CD14-positive monocyte (primary cell): ENCODE measurements around the gene NTN5. TPM values are rescaled to one million over a fixed set of nuclear protein-coding genes. Genes with fewer than 3 reads are reported as not detected.

ENCODE experiments used
- DNase-seq, 3 donors: peaks; one replicate each; pipeline ENCODE4 v3.0.0-alpha.2; 2011 to 2022
- H2AFZ ChIP-seq: 2 replicates; pipeline ENCODE4 v1.6.0; 2012; ENCODE audit warnings: mild to moderate bottlenecking, low read depth, low read length, inconsistent platforms; ENCODE audit not compliant: insufficient read depth, poor library complexity, severe bottlenecking
- H3K27ac ChIP-seq, 2 donors: 1 replicate in 1 of 2; 2 replicates in 1 of 2; pipeline ENCODE4 v1.5.1; 2012 to 2013; ENCODE audit warnings: low read length in 2 of 2, control low read depth in 1 of 2, inconsistent platforms in 1 of 2, low read depth in 1 of 2, mild to moderate bottlenecking in 1 of 2
- H3K27me3 ChIP-seq, 2 donors: one replicate each; pipeline versions ENCODE4 v1.6.0 to v1.6.1; 2011 to 2013; ENCODE audit warnings: low read length in 2 of 2; ENCODE audit not compliant: control insufficient read depth in 2 of 2, insufficient read depth in 2 of 2
- H3K36me3 ChIP-seq, 2 donors: replicated peaks in 1 of 2; 1 replicate in 1 of 2; 2 replicates in 1 of 2; pipeline versions ENCODE4 v1.5.1 to v1.6.1; 2012 to 2013; ENCODE audit warnings: low read length in 2 of 2, control low read depth in 1 of 2, inconsistent platforms in 1 of 2, mild to moderate bottlenecking in 1 of 2; ENCODE audit not compliant: insufficient read depth in 2 of 2, control insufficient read depth in 1 of 2
- H3K4me1 ChIP-seq, 2 donors: 1 replicate in 1 of 2; 2 replicates in 1 of 2; pipeline versions ENCODE4 v1.5.1 to v1.6.1; 2012 to 2013; ENCODE audit warnings: low read length in 2 of 2, control low read depth in 1 of 2, inconsistent platforms in 1 of 2, mild to moderate bottlenecking in 1 of 2, moderate library complexity in 1 of 2; ENCODE audit not compliant: insufficient read depth in 2 of 2, control insufficient read depth in 1 of 2
- H3K4me2 ChIP-seq: replicated peaks from 2 replicates; pipeline ENCODE3; 2012; ENCODE audit warnings: low read length, moderate library complexity, mild to moderate bottlenecking; ENCODE audit not compliant: poor library complexity, severe bottlenecking; ENCODE audit errors: extremely low read depth
- H3K4me3 ChIP-seq, 3 experiments: fragments of 200-600 bp in 1 of 3; sonication (generic) in 1 of 3; replicated peaks in 1 of 3; 1 replicate in 2 of 3; 2 replicates in 1 of 3; pipeline ENCODE4 v1.5.1; 2011 to 2013; ENCODE audit warnings: low read length in 3 of 3, mild to moderate bottlenecking in 3 of 3, control low read depth in 2 of 3, low read depth in 2 of 3, inconsistent platforms in 1 of 3, moderate library complexity in 1 of 3
- H3K79me2 ChIP-seq: 2 replicates; pipeline ENCODE4 v1.6.0; 2012; ENCODE audit warnings: mild to moderate bottlenecking, control low read depth, inconsistent platforms, low read length, moderate library complexity; ENCODE audit not compliant: insufficient read depth
- H3K9ac ChIP-seq: 2 replicates; pipeline ENCODE4 v1.6.0; 2017; ENCODE audit warnings: low read length, mild to moderate bottlenecking; ENCODE audit not compliant: insufficient read depth, poor library complexity, severe bottlenecking
- H3K9me3 ChIP-seq, 2 donors: replicated peaks in 1 of 2; 1 replicate in 1 of 2; 2 replicates in 1 of 2; pipeline versions ENCODE4 v1.5.1 to v1.6.1; 2012 to 2013; ENCODE audit warnings: low read length in 2 of 2, control low read depth in 1 of 2; ENCODE audit not compliant: control insufficient read depth in 1 of 2, insufficient read depth in 1 of 2
- H4K20me1 ChIP-seq: 2 replicates; pipeline ENCODE4 v1.6.0; 2012; ENCODE audit warnings: mild to moderate bottlenecking, low read length, control low read depth, moderate library complexity; ENCODE audit not compliant: insufficient read depth
- H3K27ac Mint-ChIP-seq, 7 donors: one replicate each; pipeline ENCODE4 v1.8.0; 2020; ENCODE audit warnings: mild to moderate bottlenecking in 7 of 7, mixed read lengths in 7 of 7, moderate library complexity in 6 of 7, inconsistent platforms in 2 of 7
- H3K27me3 Mint-ChIP-seq, 3 donors: one replicate each; pipeline ENCODE4 v1.8.0; 2021 to 2022; ENCODE audit warnings: low read depth in 3 of 3, mild to moderate bottlenecking in 3 of 3, mixed read lengths in 3 of 3, moderate library complexity in 3 of 3, inconsistent platforms in 1 of 3
- H3K36me3 Mint-ChIP-seq, 2 donors: one replicate each; pipeline ENCODE4 v1.8.0; 2020; ENCODE audit warnings: mixed read lengths in 2 of 2, inconsistent platforms in 1 of 2, mild to moderate bottlenecking in 1 of 2
- H3K4me1 Mint-ChIP-seq: one replicate; pipeline ENCODE4 v1.8.0; 2020; ENCODE audit warnings: mild to moderate bottlenecking, mixed read lengths
- H3K4me3 Mint-ChIP-seq, 2 donors: one replicate each; pipeline ENCODE4 v1.8.0; 2020; ENCODE audit warnings: mild to moderate bottlenecking in 2 of 2, mixed read lengths in 2 of 2, moderate library complexity in 1 of 2
- H3K9me3 Mint-ChIP-seq, 7 donors: one replicate each; pipeline ENCODE4 v1.8.0; 2020 to 2022; ENCODE audit warnings: mixed read lengths in 7 of 7, mild to moderate bottlenecking in 6 of 7, moderate library complexity in 6 of 7, inconsistent platforms in 2 of 7
- WGBS: methylation state at CpG from one replicate; pipeline ENCODE4 v1.1.5; 2013; ENCODE audit warnings: missing lambda C conversion rate; ENCODE audit not compliant: insufficient coverage; 5-methylcytosine and 5-hydroxymethylcytosine counted together
- intact Hi-C, 2 donors: fragments of 100-400 bp; cut with micrococcal nuclease; formaldehyde crosslinking; loops; one replicate each; pipeline versions ENCODE4 v1.15.0 to v1.15.1; 2023
- polyA plus RNA-seq, 3 donors: library from polyadenylated mRNA; depleted of rRNA in 1 of 3; unstranded in 2 of 3; stranded (reverse) in 1 of 3; fragments of 300-500 nt in 2 of 3; fragments of >200 nt in 1 of 3; fragmentation: Illumina TruSeq in 2 of 3; gene quantifications; 1 replicate in 2 of 3; 2 replicates in 1 of 3; pipeline ENCODE4 v1.2.3, GENCODE V29; 2012 to 2021
- TF ChIP-seq, protein P1 (sequence below): fragments of 200-600 bp; IDR thresholded peaks from one replicate; pipeline ENCODE4 v1.8.0; 2022; ENCODE audit warnings: antibody characterized with exemption, mild to moderate bottlenecking

The NTN5 gene
- polyA plus RNA-seq, 3 donors = 0.44 TPM; not detected in 2

DNA sequence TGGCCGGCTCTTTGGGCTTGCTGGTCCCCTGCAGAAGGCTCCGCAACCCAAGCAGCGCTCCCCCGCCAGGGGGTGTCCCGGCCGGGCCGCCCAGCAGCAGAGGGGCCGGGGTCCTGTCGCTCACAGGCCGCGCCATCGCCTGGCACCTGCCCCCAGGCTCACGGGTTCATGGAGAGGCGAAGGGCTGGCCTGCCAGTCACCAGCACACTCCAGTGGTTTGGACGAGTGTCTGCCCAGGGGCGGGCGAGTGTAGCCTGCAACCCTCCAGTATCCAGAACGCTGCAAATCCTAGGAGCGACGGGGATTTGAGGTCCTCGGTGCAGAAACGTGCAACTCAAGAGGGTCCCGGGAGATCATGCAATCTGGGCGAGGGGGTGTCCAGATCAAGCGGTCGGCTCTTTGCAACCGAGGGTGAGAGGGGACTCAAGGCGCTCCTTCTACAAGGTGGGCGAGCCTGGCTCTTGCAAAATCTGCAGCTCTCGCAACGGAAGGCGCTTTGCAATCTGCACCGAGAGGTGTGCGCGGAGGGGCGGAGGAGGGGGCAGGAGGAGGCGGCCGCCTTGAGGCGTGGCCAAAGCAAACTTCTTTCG lies 35.9 kb downstream of the NTN5 start, which contains the start of gene DBP:
Gene DBP (minus strand): TSS at position 521 of the 590 bp plus-strand sequence. CDS start 385 bp downstream, at position 136.
- Histone ChIP-seq H3K79me2 (peaks cover 44% of the 10 kb centered on the region), H3K4me3 (peak within 1 kb of the TSS; percentile 70 to 86 (median 84)), H3K9me3 (no peaks in the 10 kb centered on the region), H3K4me1 (peaks cover 50 to 79% of the 10 kb centered on the region in 2 donors), H3K9ac (peak within 1 kb of the TSS; percentile 84), H3K4me2 (peak within 1 kb of the TSS; percentile 93), H3K27me3 (no peaks in the 10 kb centered on the region), H3K36me3 (peaks cover 8 to 13% of the 10 kb centered on the region in 2 donors), H4K20me1 (peaks cover 10% of the 10 kb centered on the region), H2AFZ (peak within 1 kb of the TSS; percentile 77), H3K27ac (peak within 1 kb of the TSS; percentile 95 to 96)
- intact Hi-C loops = loop anchor here (5.0 to 10.0 kb wide), 3 partner anchors 312 to 330 kb away; partner anchors contain the start of genes FTL (in 2 of the 2) and EMP3 (in 1 of the 2)
- H3K4me1 Mint-ChIP-seq = peaks cover 53% of the 10 kb centered on the region
- TF ChIP-seq, protein P1, sequence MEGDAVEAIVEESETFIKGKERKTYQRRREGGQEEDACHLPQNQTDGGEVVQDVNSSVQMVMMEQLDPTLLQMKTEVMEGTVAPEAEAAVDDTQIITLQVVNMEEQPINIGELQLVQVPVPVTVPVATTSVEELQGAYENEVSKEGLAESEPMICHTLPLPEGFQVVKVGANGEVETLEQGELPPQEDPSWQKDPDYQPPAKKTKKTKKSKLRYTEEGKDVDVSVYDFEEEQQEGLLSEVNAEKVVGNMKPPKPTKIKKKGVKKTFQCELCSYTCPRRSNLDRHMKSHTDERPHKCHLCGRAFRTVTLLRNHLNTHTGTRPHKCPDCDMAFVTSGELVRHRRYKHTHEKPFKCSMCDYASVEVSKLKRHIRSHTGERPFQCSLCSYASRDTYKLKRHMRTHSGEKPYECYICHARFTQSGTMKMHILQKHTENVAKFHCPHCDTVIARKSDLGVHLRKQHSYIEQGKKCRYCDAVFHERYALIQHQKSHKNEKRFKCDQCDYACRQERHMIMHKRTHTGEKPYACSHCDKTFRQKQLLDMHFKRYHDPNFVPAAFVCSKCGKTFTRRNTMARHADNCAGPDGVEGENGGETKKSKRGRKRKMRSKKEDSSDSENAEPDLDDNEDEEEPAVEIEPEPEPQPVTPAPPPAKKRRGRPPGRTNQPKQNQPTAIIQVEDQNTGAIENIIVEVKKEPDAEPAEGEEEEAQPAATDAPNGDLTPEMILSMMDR = peak; percentile 16
- WGBS = 0% methylated on average over 36 of the region's 40 CpGs
- peaks cover 14 to 18% of the 10 kb centered on the region in 2 donors for H3K36me3 Mint-ChIP-seq
- H3K4me3 Mint-ChIP-seq = peak within 1 kb of the TSS; percentile 98 to 99
- no peak for DNase-seq
- H3K9me3 Mint-ChIP-seq = peaks cover 0 to 3% (median 1%) of the 10 kb centered on the region in 7 donors
- peak within 1 kb of the TSS; percentile 96 to 99 (median 99) for H3K27ac Mint-ChIP-seq
- peaks cover 2 to 9% (median 9%) of the 10 kb centered on the region in 3 donors for H3K27me3 Mint-ChIP-seq

DNA sequence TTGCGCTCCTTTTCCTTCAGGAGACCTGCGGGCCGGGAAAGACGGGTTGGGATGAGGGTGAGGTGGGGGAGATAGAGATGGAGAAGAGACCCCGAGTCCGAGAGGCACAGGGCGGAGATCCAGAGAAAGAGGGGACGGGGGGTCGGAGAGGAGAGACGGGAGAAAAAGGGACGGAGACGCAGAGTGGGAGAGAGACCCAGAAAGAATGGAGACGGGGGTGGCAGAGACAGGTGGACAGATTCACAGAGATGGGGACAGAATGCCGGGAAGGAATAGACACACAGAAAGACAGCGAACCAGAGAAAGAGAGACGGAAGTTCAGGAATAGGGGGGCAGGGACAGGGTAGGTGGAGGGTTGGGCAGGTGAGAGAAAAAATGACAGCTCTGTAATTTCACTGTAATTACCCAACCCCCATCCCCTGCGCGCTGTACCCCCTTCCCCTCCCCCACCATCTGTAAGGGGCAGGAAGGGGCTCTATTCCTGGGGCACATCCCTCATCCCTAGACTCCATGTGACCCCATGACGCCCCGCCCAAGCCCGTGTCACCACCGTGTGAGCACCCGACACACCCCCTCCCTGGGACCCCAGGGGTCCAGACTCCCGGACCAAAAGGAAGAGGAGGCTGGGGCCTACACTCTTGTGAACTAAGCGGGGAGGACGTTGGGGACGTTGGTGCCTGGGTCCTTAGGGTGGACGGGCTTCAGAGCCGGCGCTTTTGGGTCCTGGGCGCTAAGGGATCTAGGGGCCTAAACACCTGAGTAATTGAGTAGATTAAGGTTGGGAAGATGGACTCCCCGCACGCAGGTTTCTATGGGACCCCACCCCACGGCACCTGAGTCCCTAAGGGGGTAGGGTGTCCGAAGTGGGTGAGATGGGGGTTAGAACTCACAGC lies 36.6 kb downstream of the NTN5 start:
- Histone ChIP-seq H3K4me2 (peak overlapping the region; percentile 93), H2AFZ (peak overlapping the region; percentile 60), H3K9ac (peak overlapping the region; percentile 84), H3K4me3 (peak overlapping the region; percentile 70 to 86 (median 84)), H4K20me1 (peaks cover 14% of the 10 kb centered on the region), H3K36me3 (peaks cover 15 to 20% of the 10 kb centered on the region in 2 donors), H3K27ac (peak overlapping the region; percentile 95 to 96), H3K27me3 (no peaks in the 10 kb centered on the region), H3K4me1 (peaks cover 57 to 86% of the 10 kb centered on the region in 2 donors), H3K9me3 (no peaks in the 10 kb centered on the region), H3K79me2 (peaks cover 44% of the 10 kb centered on the region)
- Mint-ChIP-seq H3K36me3 (peaks cover 17 to 25% of the 10 kb centered on the region in 2 donors), H3K4me1 (peaks cover 58% of the 10 kb centered on the region), H3K27ac (peak overlapping the region; percentile 87 to 99 (median 96)), H3K27me3 (peaks cover 2 to 9% (median 7%) of the 10 kb centered on the region in 3 donors), H3K9me3 (peaks cover 0 to 3% (median 1%) of the 10 kb centered on the region in 7 donors), H3K4me3 (peak overlapping the region; percentile 98 to 99)
- TF ChIP-seq, protein P1 = no peak
- intact Hi-C loops = loop anchor here (2.0 to 10.0 kb wide), 4 partner anchors 17 to 331 kb away; partner anchors contain the start of genes FTL (in 2 of the 2), RPL18 (in 2 of the 2), SPHK2 (in 2 of the 2) and EMP3 (in 1 of the 2)
- under 1% methylated on average over 28 of the region's 35 CpGs for WGBS
- DNase-seq = peak in 1 of 3 donors; percentile 34
